Neural cell (in vitro differentiated cells): ENCODE results near the gene PDGFA.

Experiments used
- EP300 ChIP-seq: fragments of 450-650 bp; conservative IDR thresholded peaks from 2 replicates; pipeline ENCODE4 v1.6.1; 2014; ENCODE audit warnings: antibody characterized with exemption, mild to moderate bottlenecking, moderate library complexity; ENCODE audit not compliant: poor library complexity, severe bottlenecking
- EZH2 ChIP-seq: fragments of 200-600, 300-800 bp; shearing (Covaris generic), sonication (generic); IDR thresholded peaks from 2 replicates; pipeline ENCODE4 v1.6.1; 2014; ENCODE audit warnings: antibody characterized with exemption, low read length, borderline replicate concordance, mild to moderate bottlenecking; ENCODE audit not compliant: insufficient read depth, poor library complexity, severe bottlenecking
- MXI1 ChIP-seq: fragments of 450-650 bp; conservative IDR thresholded peaks from 2 replicates; pipeline ENCODE4 v1.6.1; 2014; ENCODE audit warnings: antibody characterized with exemption, mild to moderate bottlenecking; ENCODE audit not compliant: poor library complexity, severe bottlenecking
- POLR2AphosphoS5 ChIP-seq: IDR thresholded peaks from 2 replicates; pipeline ENCODE4 v1.6.1; 2012
- RAD21 ChIP-seq: fragments of 450-650 bp; conservative IDR thresholded peaks from 2 replicates; pipeline ENCODE4 v1.6.1; 2014; ENCODE audit warnings: antibody characterized with exemption, mild to moderate bottlenecking, moderate library complexity
- TAF1 ChIP-seq: IDR thresholded peaks from 2 replicates; pipeline ENCODE4 v1.6.1; 2012; ENCODE audit warnings: low read depth
- TF ChIP-seq, protein P1 (sequence below): fragments of 450-650 bp; IDR thresholded peaks from 2 replicates; pipeline ENCODE4 v1.5.1; 2014; ENCODE audit warnings: antibody characterized with exemption, mild to moderate bottlenecking, moderate library complexity; ENCODE audit not compliant: poor library complexity, severe bottlenecking
- TF ChIP-seq, protein P2 (sequence below): IDR thresholded peaks from 2 replicates; pipeline ENCODE4 v1.6.1; 2012; ENCODE audit warnings: borderline replicate concordance

DNA sequence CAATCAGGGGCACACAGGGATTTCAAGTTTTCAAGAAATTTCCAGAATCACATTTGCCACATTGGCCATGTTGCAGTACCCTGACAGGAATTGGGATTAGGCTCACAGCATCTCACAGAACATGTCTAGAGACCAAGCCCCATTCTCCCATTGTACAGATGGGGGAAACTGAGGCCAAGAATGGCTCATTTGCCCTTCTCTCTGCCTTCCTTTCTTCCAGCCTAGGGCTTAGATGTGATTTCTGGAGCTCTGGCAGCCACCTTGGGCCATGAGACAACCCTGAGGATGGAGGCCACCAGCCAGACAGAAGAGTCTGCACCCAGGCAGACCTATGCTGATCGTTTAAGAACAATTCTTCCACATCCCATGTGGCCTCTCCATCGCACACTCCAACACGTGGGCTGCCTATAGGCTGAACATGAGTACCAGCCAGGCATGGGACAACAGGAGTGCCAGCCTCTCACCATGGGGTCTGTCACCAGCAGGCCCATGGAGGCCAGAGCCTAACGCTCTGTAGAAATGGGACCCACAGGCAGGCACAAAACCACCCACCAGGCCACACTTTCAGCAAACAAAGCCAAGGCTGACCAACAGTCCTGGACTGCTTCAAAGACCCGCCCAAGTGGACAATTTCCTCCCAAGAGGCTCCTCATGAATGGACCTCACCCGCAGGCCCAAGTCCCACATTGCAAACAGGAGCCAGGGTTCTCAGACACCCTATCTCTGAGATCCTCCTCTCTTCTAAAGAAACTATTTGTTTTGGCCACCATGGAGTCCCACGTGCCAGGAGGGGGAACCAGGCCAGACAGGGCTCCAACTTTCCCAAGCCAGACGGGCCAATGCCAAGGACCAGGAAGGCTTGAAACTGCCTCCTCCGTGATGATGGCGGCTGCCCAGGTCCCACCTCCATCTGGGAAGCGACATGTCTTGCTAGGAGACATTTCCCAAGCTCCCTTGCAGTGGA is 20.7 kb downstream of the PDGFA start:
- TF ChIP-seq POLR2AphosphoS5 (no peak), EP300 (no peak), MXI1 (no peak), TAF1 (no peak), EZH2 (no peak), RAD21 (no peak)
- TF ChIP-seq, protein P1, sequence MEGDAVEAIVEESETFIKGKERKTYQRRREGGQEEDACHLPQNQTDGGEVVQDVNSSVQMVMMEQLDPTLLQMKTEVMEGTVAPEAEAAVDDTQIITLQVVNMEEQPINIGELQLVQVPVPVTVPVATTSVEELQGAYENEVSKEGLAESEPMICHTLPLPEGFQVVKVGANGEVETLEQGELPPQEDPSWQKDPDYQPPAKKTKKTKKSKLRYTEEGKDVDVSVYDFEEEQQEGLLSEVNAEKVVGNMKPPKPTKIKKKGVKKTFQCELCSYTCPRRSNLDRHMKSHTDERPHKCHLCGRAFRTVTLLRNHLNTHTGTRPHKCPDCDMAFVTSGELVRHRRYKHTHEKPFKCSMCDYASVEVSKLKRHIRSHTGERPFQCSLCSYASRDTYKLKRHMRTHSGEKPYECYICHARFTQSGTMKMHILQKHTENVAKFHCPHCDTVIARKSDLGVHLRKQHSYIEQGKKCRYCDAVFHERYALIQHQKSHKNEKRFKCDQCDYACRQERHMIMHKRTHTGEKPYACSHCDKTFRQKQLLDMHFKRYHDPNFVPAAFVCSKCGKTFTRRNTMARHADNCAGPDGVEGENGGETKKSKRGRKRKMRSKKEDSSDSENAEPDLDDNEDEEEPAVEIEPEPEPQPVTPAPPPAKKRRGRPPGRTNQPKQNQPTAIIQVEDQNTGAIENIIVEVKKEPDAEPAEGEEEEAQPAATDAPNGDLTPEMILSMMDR, result no peak
- TF ChIP-seq, protein P2, sequence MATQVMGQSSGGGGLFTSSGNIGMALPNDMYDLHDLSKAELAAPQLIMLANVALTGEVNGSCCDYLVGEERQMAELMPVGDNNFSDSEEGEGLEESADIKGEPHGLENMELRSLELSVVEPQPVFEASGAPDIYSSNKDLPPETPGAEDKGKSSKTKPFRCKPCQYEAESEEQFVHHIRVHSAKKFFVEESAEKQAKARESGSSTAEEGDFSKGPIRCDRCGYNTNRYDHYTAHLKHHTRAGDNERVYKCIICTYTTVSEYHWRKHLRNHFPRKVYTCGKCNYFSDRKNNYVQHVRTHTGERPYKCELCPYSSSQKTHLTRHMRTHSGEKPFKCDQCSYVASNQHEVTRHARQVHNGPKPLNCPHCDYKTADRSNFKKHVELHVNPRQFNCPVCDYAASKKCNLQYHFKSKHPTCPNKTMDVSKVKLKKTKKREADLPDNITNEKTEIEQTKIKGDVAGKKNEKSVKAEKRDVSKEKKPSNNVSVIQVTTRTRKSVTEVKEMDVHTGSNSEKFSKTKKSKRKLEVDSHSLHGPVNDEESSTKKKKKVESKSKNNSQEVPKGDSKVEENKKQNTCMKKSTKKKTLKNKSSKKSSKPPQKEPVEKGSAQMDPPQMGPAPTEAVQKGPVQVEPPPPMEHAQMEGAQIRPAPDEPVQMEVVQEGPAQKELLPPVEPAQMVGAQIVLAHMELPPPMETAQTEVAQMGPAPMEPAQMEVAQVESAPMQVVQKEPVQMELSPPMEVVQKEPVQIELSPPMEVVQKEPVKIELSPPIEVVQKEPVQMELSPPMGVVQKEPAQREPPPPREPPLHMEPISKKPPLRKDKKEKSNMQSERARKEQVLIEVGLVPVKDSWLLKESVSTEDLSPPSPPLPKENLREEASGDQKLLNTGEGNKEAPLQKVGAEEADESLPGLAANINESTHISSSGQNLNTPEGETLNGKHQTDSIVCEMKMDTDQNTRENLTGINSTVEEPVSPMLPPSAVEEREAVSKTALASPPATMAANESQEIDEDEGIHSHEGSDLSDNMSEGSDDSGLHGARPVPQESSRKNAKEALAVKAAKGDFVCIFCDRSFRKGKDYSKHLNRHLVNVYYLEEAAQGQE, result no peak
